ENCODE measurements around the gene ZBTB44.
"Not testable (repeated sequence)": the region's sequence is repeated elsewhere in the genome, so short reads cannot be mapped to it uniquely, and the experiment has no call there.

Gene ZBTB44

GRCh38 chr11:130198292-130198691, 116.4 kb downstream of the ZBTB44 start:
- DNase-seq (ENCODE audit: low spot score), result no peak

GRCh38 chr11:130197386-130198035, 117.2 kb downstream of the ZBTB44 start:
- no peak for DNase-seq (ENCODE audit: low spot score)

- DNase-seq (ENCODE audit: low spot score), result no peak
Observed at GRCh38 chr11:130194241-130195023, 120.3 kb downstream of the ZBTB44 start.

GRCh38 chr11:130193551-130193950, 121.2 kb downstream of the ZBTB44 start:
- DNase-seq (ENCODE audit: low spot score), result not testable (repeated sequence)

GRCh38 chr11:130192845-130193267, 121.9 kb downstream of the ZBTB44 start:
- DNase-seq (ENCODE audit: low spot score), result no peak

- DNase-seq (ENCODE audit: low spot score), result no peak
Observed at GRCh38 chr11:130191896-130192295, 122.8 kb downstream of the ZBTB44 start.

GRCh38 chr11:130190371-130190881, 124.3 kb downstream of the ZBTB44 start:
- DNase-seq (ENCODE audit: low spot score), result no peak

- no peak for DNase-seq (ENCODE audit: low spot score)
Observed at GRCh38 chr11:130189492-130190210, 125.1 kb downstream of the ZBTB44 start.

- DNase-seq (ENCODE audit: low spot score), result no peak
Observed at GRCh38 chr11:130188585-130189347, 126.0 kb downstream of the ZBTB44 start.

- no peak for DNase-seq (ENCODE audit: low spot score)
Observed at GRCh38 chr11:130188047-130188446, 126.7 kb downstream of the ZBTB44 start.

GRCh38 chr11:130187096-130187495, 127.6 kb downstream of the ZBTB44 start:
- DNase-seq (ENCODE audit: low spot score), result no peak

GRCh38 chr11:130183878-130184610, 130.7 kb downstream of the ZBTB44 start:
- no peak for DNase-seq (ENCODE audit: low spot score)

GRCh38 chr11:130181295-130182272, 133.1 kb downstream of the ZBTB44 start:
- DNase-seq (ENCODE audit: low spot score), result peak; percentile 80

- no peak for DNase-seq (ENCODE audit: low spot score)
Observed at GRCh38 chr11:130180896-130181294, 133.8 kb downstream of the ZBTB44 start.

GRCh38 chr11:130180491-130180890, 134.2 kb downstream of the ZBTB44 start:
- peak; percentile 78 for DNase-seq (ENCODE audit: low spot score)

- DNase-seq (ENCODE audit: low spot score), result peak; percentile 95
Observed at GRCh38 chr11:130179396-130180306, 135.1 kb downstream of the ZBTB44 start.

- peak; percentile 78 for DNase-seq (ENCODE audit: low spot score)
Observed at GRCh38 chr11:130178441-130179339, 136.0 kb downstream of the ZBTB44 start.

GRCh38 chr11:130177782-130178181, 136.9 kb downstream of the ZBTB44 start:
- no peak for DNase-seq (ENCODE audit: low spot score)

All from kidney tubule cell (primary cell).